GM19035 (cell line): Measurements from ENCODE around the gene OR5K3.

Source experiments
- ATAC-seq: cut with Tn5 transposase; IDR thresholded peaks from one replicate; pipeline ENCODE4 v1.9.1; 2021; ENCODE audit not compliant: unreplicated experiment

Gene OR5K3

DNA sequence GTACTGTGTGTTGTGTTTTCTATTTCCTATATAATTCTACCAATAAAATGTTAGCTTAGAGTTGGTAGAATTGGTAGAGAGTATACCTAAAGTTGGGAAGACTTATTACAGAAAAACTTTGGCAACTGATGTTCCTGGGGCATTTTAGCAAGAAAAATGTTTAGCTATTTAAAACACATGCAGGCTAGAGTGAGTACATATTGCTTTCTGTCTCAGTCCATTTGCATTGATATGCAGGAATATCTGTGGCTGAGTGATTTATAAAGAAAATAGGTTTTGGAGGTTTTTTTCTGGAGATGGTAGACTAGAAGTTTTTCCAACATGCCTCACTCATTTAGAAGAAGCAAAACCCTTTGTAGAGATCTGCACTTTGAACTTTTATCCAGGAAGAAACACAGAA, 42.1 kb downstream of the OR5K3 start:
- no peak for ATAC-seq

DNA sequence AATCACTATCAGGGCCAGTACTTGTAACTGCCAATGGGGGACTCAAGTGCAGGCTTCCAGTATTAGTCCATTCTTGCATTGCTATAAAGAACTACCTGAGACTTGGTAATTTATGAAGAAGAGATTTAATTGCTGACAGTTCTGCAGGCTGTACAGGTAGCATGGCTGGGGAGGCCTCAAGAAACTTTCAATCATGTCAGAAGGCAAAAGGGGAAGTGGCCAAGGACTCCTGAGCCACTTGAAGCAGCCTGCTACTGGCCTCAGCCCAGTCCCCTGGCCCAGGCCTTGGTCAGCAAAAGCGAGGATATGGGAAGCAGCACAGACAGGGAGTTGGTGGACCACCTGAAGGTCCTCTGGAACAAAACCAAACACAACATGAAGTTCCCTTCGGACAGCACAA, 43.3 kb downstream of the OR5K3 start:
- no peak for ATAC-seq

GRCh38 chr3:98434412-98434811, 43.9 kb downstream of the OR5K3 start:
- no peak for ATAC-seq

DNA sequence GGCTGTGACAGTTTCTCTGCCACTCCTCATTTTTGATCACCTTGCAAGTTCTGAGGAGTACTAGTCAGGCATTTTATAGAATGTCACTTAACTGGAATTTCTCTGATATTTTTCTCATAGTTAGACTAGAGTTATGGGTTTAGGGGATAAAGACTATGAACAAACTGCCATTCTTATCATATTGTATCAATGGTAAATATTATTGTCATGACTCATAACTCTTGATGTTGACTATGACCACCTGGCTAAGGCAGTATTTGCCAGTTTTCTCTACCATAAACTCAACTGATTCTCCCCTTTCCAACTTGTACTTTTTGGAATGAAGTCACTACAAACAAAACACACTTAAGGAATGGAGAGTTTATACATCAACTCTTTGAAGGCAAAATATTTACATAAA, 49.8 kb downstream of the OR5K3 start:
- ATAC-seq, result no peak
